Measurements from ENCODE around the gene DENND4B.

The DENND4B gene

GRCh38 chr1:153922972-153923925, 23.3 kb downstream of the DENND4B start, which contains the start of gene GATAD2B:
Gene GATAD2B (minus strand): TSS chr1:153922972. CDS start chr1:153828347, 94,625 bp downstream.
- peak within 1 kb of the TSS; percentile 84 for H3K4me3 ChIP-seq (ENCODE audit: low read length)
- peak; percentile 100 for DNase-seq (ENCODE audit: low read depth)
- TF ChIP-seq CTCF (conservative IDR thresholded peaks at IDR 0.05; ENCODE audit: low read depth, low read length) = no peak

GRCh38 chr1:153922076-153922971, 24.2 kb downstream of the DENND4B start:
- TF ChIP-seq CTCF (conservative IDR thresholded peaks at IDR 0.05; ENCODE audit: low read depth, low read length) = peak; percentile 11
- peak overlapping the region; percentile 84 for H3K4me3 ChIP-seq (ENCODE audit: low read length)
- no peak for DNase-seq (ENCODE audit: low read depth)

- TF ChIP-seq CTCF (conservative IDR thresholded peaks at IDR 0.05; ENCODE audit: low read depth, low read length) = no peak
- peak overlapping the region; percentile 84 for H3K4me3 ChIP-seq (ENCODE audit: low read length)
- no peak for DNase-seq (ENCODE audit: low read depth)
Observed at GRCh38 chr1:153921803-153922075, 24.8 kb downstream of the DENND4B start.

GRCh38 chr1:153921080-153921802, 25.3 kb downstream of the DENND4B start:
- H3K4me3 ChIP-seq (ENCODE audit: low read length) = peak overlapping the region; percentile 84
- TF ChIP-seq CTCF (conservative IDR thresholded peaks at IDR 0.05; ENCODE audit: low read depth, low read length) = no peak
- no peak for DNase-seq (ENCODE audit: low read depth)

GRCh38 chr1:153919876-153920852, 26.4 kb downstream of the DENND4B start:
- TF ChIP-seq CTCF (conservative IDR thresholded peaks at IDR 0.05; ENCODE audit: low read depth, low read length) = peak; percentile 45
- peak overlapping the region; percentile 5 for H3K4me3 ChIP-seq (ENCODE audit: low read length)
- DNase-seq (ENCODE audit: low read depth) = no peak

GRCh38 chr1:153916297-153916696, 30.2 kb downstream of the DENND4B start:
- TF ChIP-seq CTCF (conservative IDR thresholded peaks at IDR 0.05; ENCODE audit: low read depth, low read length) = no peak
- no peak overlapping the region for H3K4me3 ChIP-seq (ENCODE audit: low read length)
- no peak for DNase-seq (ENCODE audit: low read depth)
